ENCODE data around the gene TNC. TPM values are rescaled to one million over a fixed set of nuclear protein-coding genes. Genes with fewer than 3 reads are reported as not detected.

TNC gene
- total RNA-seq, 2 donors from 2014 or later, result 35.4 to 92.5 TPM

DNA sequence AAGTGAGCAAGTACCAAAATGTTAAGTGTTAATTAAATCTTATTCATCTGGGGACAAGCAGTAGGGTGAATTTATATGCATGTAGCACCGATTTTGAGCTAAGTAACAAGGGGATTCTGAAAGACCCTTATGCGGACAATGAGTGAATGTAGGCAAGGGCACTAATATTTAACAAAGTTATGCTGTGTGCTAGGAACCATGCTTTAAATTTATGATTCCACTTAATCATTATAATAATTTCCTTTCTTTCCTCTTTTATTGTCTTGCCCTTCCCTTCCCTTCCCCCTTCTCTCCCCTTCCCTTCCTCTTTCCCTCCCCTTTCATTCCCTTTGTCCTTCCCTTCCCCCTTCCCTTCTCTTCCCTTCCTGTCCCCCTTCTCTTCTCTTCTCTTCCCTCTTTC lies 25.7 kb upstream of the TNC start:
- Histone ChIP-seq H3K9me3 (no peaks in the 10 kb centered on the region), H3K27ac (no peak overlapping the region), H3K36me3 (no peaks in the 10 kb centered on the region), H3K4me1 (replicated peaks) (no peaks in the 10 kb centered on the region), H3K27me3 (replicated peaks; ENCODE audit: insufficient read depth) (no peaks in the 10 kb centered on the region), H3K4me3 (no peak overlapping the region)
- intact Hi-C loops (cut with DNase I), result no loop called here
- DNase-seq (ENCODE audit: low spot score), result no peak
- no peak for TF ChIP-seq POLR2A (IDR thresholded peaks at IDR 0.05)
- TF ChIP-seq POLR2AphosphoS5 (IDR thresholded peaks at IDR 0.05), result no peak
- 63% methylated on average over 2 of the region's 2 CpGs for WGBS

DNA sequence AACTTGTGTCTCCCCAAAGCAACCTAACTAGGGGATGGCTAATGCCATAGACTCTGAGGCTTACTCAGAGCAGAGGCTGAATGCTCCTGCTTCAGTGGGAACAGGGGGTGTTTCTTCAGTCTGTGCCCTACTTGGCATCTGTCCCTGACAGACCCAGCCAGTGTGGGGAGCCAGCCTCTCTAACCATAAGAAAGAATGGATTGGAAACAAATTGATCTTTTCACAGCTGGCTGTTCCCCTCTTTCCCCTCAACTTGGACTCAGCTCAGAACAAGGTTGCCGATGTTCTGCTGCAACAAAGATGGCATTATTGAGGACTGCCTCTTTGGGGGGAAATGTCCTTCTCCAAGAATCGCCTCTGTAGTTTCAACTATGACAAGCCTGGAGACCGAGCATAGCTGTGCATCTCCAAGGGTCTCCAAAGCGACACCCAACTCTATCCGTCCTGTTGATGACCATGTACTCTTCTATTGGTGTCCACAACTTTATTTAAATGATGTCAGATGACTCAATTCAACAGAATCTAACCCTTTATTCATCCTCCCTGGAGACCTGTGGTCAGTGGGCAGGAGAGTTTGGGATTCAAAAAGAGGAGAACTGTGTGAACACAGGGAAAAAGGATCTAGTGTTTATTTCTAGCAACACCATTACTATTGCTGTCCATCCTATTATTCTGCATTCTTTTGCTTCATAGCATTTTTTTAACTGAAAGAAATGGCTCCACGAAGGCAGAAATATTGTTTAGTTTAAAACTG lies 24.7 kb upstream of the TNC start:
- intact Hi-C loops (cut with DNase I), result no loop called here
- TF ChIP-seq, protein P1, sequence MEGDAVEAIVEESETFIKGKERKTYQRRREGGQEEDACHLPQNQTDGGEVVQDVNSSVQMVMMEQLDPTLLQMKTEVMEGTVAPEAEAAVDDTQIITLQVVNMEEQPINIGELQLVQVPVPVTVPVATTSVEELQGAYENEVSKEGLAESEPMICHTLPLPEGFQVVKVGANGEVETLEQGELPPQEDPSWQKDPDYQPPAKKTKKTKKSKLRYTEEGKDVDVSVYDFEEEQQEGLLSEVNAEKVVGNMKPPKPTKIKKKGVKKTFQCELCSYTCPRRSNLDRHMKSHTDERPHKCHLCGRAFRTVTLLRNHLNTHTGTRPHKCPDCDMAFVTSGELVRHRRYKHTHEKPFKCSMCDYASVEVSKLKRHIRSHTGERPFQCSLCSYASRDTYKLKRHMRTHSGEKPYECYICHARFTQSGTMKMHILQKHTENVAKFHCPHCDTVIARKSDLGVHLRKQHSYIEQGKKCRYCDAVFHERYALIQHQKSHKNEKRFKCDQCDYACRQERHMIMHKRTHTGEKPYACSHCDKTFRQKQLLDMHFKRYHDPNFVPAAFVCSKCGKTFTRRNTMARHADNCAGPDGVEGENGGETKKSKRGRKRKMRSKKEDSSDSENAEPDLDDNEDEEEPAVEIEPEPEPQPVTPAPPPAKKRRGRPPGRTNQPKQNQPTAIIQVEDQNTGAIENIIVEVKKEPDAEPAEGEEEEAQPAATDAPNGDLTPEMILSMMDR (IDR thresholded peaks at IDR 0.05), result no peak
- no peak for TF ChIP-seq POLR2A (IDR thresholded peaks at IDR 0.05)
- TF ChIP-seq POLR2AphosphoS5 (IDR thresholded peaks at IDR 0.05), result no peak
- Histone ChIP-seq H3K4me3 (no peak overlapping the region), H3K4me1 (replicated peaks) (no peaks in the 10 kb centered on the region), H3K27ac (no peak overlapping the region), H3K27me3 (replicated peaks; ENCODE audit: insufficient read depth) (no peaks in the 10 kb centered on the region), H3K9me3 (no peaks in the 10 kb centered on the region), H3K36me3 (no peaks in the 10 kb centered on the region)
- no peak for DNase-seq (ENCODE audit: low spot score)
- WGBS, result 97% methylated on average over 6 of the region's 6 CpGs

DNA sequence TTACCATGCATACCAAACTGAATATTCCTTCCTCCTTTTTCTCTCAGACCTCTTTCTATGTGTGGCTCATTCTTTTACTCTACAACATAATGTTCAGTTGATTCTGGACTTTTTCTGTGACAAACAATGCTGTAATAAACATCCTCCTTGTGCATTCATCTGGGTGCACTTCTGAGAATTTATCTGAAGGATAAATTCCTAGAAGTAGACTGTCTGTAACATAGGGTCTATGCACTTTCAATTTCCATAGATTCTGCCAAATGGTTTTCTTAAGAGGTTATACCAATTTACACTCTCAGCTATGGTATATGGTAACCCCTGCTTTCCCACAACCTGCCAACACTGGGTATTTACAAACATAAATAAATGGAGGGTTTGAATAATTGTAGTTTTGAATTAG lies 24.1 kb upstream of the TNC start:
- H3K4me1 ChIP-seq (replicated peaks), result no peaks in the 10 kb centered on the region
- no peak for DNase-seq (ENCODE audit: low spot score)
- no peaks in the 10 kb centered on the region for H3K27me3 ChIP-seq (replicated peaks; ENCODE audit: insufficient read depth)
- no peaks in the 10 kb centered on the region for H3K9me3 ChIP-seq
- no peak overlapping the region for H3K27ac ChIP-seq
- TF ChIP-seq, protein P1 (IDR thresholded peaks at IDR 0.05), result no peak
- H3K36me3 ChIP-seq, result no peaks in the 10 kb centered on the region
- intact Hi-C loops (cut with DNase I), result no loop called here
- H3K4me3 ChIP-seq, result no peak overlapping the region

DNA sequence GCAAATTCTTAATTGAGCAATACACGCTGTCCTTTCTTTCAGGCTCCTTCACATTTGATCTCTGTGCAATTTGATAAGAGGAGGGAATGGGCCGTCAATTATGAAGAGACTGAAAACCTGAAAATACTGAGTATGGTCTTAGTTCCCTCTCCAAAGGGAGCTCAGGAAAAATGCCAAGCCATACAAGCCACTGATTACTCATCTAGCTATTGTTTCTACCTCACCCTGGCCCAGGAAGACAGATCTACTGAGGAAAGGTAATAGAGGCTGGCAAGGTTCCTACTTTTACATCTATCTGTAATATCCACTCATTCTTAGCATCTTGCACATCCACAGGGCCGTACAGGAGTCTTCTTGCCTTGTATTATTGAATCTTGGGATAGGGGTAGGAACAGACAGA lies 23.7 kb upstream of the TNC start:
- DNase-seq (ENCODE audit: low spot score), result no peak
- TF ChIP-seq, protein P1 (IDR thresholded peaks at IDR 0.05), result no peak
- TF ChIP-seq POLR2AphosphoS5 (IDR thresholded peaks at IDR 0.05), result no peak
- no peak for TF ChIP-seq POLR2A (IDR thresholded peaks at IDR 0.05)
- no peak overlapping the region for H3K27ac ChIP-seq
- intact Hi-C loops (cut with DNase I), result no loop called here
- no peaks in the 10 kb centered on the region for H3K36me3 ChIP-seq
- H3K4me3 ChIP-seq, result no peak overlapping the region
- no peaks in the 10 kb centered on the region for H3K27me3 ChIP-seq (replicated peaks; ENCODE audit: insufficient read depth)
- 93% methylated on average over 3 of the region's 3 CpGs for WGBS
- no peaks in the 10 kb centered on the region for H3K9me3 ChIP-seq
- H3K4me1 ChIP-seq (replicated peaks), result no peaks in the 10 kb centered on the region

DNA sequence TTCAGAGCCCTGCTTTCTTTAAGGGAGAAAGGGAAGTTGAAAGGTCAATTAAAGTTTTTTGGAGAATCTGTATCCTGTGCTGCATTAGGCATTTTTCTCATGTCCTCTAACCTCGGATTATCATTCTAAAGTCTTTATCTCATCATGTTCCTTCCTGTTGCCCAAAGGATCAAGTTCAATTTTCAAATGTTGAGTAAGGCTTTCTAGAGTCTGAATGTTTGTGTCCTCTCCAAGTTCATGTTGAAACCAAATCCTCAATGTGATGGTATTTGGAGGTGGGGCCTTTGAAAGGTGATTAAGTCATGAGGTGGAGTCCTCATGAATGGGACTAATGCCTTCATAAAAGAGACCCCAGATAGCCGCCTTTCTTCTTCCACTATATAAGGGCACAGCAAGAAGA lies 20.2 kb upstream of the TNC start:
- DNase-seq (ENCODE audit: low spot score), result no peak
- TF ChIP-seq POLR2A (IDR thresholded peaks at IDR 0.05), result no peak
- TF ChIP-seq POLR2AphosphoS5 (IDR thresholded peaks at IDR 0.05), result no peak
- TF ChIP-seq, protein P1 (IDR thresholded peaks at IDR 0.05), result no peak
- Histone ChIP-seq H3K27ac (no peak overlapping the region), H3K36me3 (no peaks in the 10 kb centered on the region), H3K27me3 (replicated peaks; ENCODE audit: insufficient read depth) (no peaks in the 10 kb centered on the region), H3K9me3 (no peaks in the 10 kb centered on the region), H3K4me3 (no peak overlapping the region), H3K4me1 (replicated peaks) (no peaks in the 10 kb centered on the region)
- 70% methylated on average over 2 of the region's 2 CpGs for WGBS
- intact Hi-C loops (cut with DNase I), result no loop called here

All from prostate gland (tissue), 2 donors.